OCI-LY7 (cell line): ENCODE data around the gene PRRC2B.

Source experiments
- EZH2phosphoT487 ChIP-seq: fragments of 200-600 bp; sonication (generic); IDR thresholded peaks from 2 replicates; pipeline ENCODE4 v1.6.1; 2018; ENCODE audit warnings: low read depth, borderline replicate concordance, mild to moderate bottlenecking, mixed run types, antibody characterized with exemption, low read length, moderate library complexity, mixed read lengths
- TF ChIP-seq, protein P1 (sequence below): fragments of 200-600 bp; sonication (generic); conservative IDR thresholded peaks from 2 replicates; pipeline ENCODE4 v1.5.1; 2014; ENCODE audit warnings: mild to moderate bottlenecking, antibody characterized with exemption, low read length, moderate library complexity, mixed read lengths

- TF ChIP-seq, protein P1, sequence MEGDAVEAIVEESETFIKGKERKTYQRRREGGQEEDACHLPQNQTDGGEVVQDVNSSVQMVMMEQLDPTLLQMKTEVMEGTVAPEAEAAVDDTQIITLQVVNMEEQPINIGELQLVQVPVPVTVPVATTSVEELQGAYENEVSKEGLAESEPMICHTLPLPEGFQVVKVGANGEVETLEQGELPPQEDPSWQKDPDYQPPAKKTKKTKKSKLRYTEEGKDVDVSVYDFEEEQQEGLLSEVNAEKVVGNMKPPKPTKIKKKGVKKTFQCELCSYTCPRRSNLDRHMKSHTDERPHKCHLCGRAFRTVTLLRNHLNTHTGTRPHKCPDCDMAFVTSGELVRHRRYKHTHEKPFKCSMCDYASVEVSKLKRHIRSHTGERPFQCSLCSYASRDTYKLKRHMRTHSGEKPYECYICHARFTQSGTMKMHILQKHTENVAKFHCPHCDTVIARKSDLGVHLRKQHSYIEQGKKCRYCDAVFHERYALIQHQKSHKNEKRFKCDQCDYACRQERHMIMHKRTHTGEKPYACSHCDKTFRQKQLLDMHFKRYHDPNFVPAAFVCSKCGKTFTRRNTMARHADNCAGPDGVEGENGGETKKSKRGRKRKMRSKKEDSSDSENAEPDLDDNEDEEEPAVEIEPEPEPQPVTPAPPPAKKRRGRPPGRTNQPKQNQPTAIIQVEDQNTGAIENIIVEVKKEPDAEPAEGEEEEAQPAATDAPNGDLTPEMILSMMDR: no peak
- no peak for TF ChIP-seq EZH2phosphoT487
Measured at GRCh38 chr9:131468031-131468430, 74.1 kb downstream of the PRRC2B start.
